ENCODE data around the gene KLK14. TPM values are rescaled to one million over a fixed set of nuclear protein-coding genes. Genes with fewer than 3 reads are reported as not detected.

Gene KLK14
- total and polyA plus RNA-seq, 2 experiments from 2014 or later: not detected

- DNase-seq: no peak
- in situ Hi-C loops (cut with MboI): no loop called here
- no peaks in the 10 kb centered on the region for H3K4me1 ChIP-seq (ENCODE audit: insufficient read depth)
Observed at GRCh38 chr19:51084505-51084904, 1.8 kb upstream of the KLK14 start.

GRCh38 chr19:51083783-51084182, 1.1 kb upstream of the KLK14 start:
- Histone ChIP-seq H3K4me2 (ENCODE audit: unreplicated experiment) (no peak overlapping the region), H3K9me3 (ENCODE audit: low read depth) (no peaks in the 10 kb centered on the region), H3K79me2 (ENCODE audit: insufficient read depth) (no peaks in the 10 kb centered on the region), H3K36me3 (ENCODE audit: low read depth) (no peaks in the 10 kb centered on the region), H3K9me2 (ENCODE audit: insufficient read depth) (no peaks in the 10 kb centered on the region), H3K27me3 (replicated peaks; ENCODE audit: insufficient read depth) (no peaks in the 10 kb centered on the region), H3K27ac (no peak overlapping the region), H3K4me3 (no peak overlapping the region), H2AFZ (no peak overlapping the region), H3F3A (ENCODE audit: insufficient read depth) (no peaks in the 10 kb centered on the region), H3K9ac (no peak overlapping the region), H4K20me1 (ENCODE audit: insufficient read depth) (no peaks in the 10 kb centered on the region), H3K4me1 (ENCODE audit: insufficient read depth) (no peaks in the 10 kb centered on the region)
- no peak for DNase-seq
- in situ Hi-C loops (cut with MboI): no loop called here
- 59 to 63% methylated on average over 10 to 14 of the region's 14 CpGs for WGBS, 2 experiments (ENCODE audit: low coverage in 1 of 2, low lambda C conversion rate in 2 of 2, missing lambda C conversion rate in 2 of 2)
- TF ChIP-seq EZH2 (IDR thresholded peaks at IDR 0.05; ENCODE audit: insufficient read depth, poor library complexity, severe bottlenecking) (no peak), EZH2phosphoT487 (IDR thresholded peaks at IDR 0.05; ENCODE audit: insufficient read depth, low read depth) (no peak)

More at GRCh38 chr19:51084505-51084904, 1.8 kb upstream of the KLK14 start:
- no peaks in the 10 kb centered on the region for H3K36me3 ChIP-seq (ENCODE audit: low read depth)
- no peak overlapping the region for H3K9ac ChIP-seq
- H3F3A ChIP-seq (ENCODE audit: insufficient read depth): no peaks in the 10 kb centered on the region
- no peaks in the 10 kb centered on the region for H3K27me3 ChIP-seq (replicated peaks; ENCODE audit: insufficient read depth)
- no peak overlapping the region for H3K27ac ChIP-seq
- TF ChIP-seq EZH2 (IDR thresholded peaks at IDR 0.05; ENCODE audit: insufficient read depth, poor library complexity, severe bottlenecking) (no peak), EZH2phosphoT487 (IDR thresholded peaks at IDR 0.05; ENCODE audit: insufficient read depth, low read depth) (no peak)
- H3K79me2 ChIP-seq (ENCODE audit: insufficient read depth): no peaks in the 10 kb centered on the region
- H3K9me3 ChIP-seq (ENCODE audit: low read depth): no peaks in the 10 kb centered on the region
- no peaks in the 10 kb centered on the region for H3K9me2 ChIP-seq (ENCODE audit: insufficient read depth)
- H3K4me3 ChIP-seq: no peak overlapping the region
- WGBS, 2 experiments (ENCODE audit: low coverage in 1 of 2, low lambda C conversion rate in 2 of 2, missing lambda C conversion rate in 2 of 2): 55 to 65% methylated on average over 5 to 7 of the region's 7 CpGs
- H4K20me1 ChIP-seq (ENCODE audit: insufficient read depth): no peaks in the 10 kb centered on the region
- H3K4me2 ChIP-seq (ENCODE audit: unreplicated experiment): no peak overlapping the region
- no peak overlapping the region for H2AFZ ChIP-seq

DNA sequence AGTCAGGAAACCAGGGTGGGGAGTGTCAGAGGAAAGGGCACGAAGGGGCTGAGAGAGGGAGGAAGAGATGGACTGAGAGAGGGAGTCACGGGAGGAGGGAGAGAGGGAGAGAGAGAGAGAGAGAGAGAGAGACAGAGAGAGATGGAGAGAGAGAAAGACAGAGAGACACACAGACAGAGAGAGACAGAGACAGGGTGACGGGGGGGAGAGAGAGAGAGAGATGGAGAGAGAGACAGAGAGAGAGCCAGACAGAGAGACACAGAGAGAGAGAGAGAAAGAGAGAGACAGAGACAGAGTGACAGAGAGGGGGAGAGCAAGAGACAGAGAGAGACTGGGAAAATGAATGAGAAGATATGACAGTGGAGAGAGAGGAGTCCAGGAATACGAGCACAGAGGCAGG, 494 bp upstream of the KLK14 start:
- H3K27me3 ChIP-seq (replicated peaks; ENCODE audit: insufficient read depth): no peaks in the 10 kb centered on the region
- in situ Hi-C loops (cut with MboI): no loop called here
- no peaks in the 10 kb centered on the region for H4K20me1 ChIP-seq (ENCODE audit: insufficient read depth)
- no peaks in the 10 kb centered on the region for H3K9me2 ChIP-seq (ENCODE audit: insufficient read depth)
- H3K4me1 ChIP-seq (ENCODE audit: insufficient read depth): no peaks in the 10 kb centered on the region
- TF ChIP-seq EZH2phosphoT487 (IDR thresholded peaks at IDR 0.05; ENCODE audit: insufficient read depth, low read depth) (no peak), EZH2 (IDR thresholded peaks at IDR 0.05; ENCODE audit: insufficient read depth, poor library complexity, severe bottlenecking) (no peak)
- H3K36me3 ChIP-seq (ENCODE audit: low read depth): no peaks in the 10 kb centered on the region
- DNase-seq: no peak
- no peaks in the 10 kb centered on the region for H3K9me3 ChIP-seq (ENCODE audit: low read depth)
- WGBS, 2 experiments (ENCODE audit: low coverage in 1 of 2, low lambda C conversion rate in 2 of 2, missing lambda C conversion rate in 2 of 2): 1% methylated on average over 4 of the region's 4 CpGs; no CpG with 5 or more reads in 1 of the 2 experiments
- H3K79me2 ChIP-seq (ENCODE audit: insufficient read depth): no peaks in the 10 kb centered on the region
- no peaks in the 10 kb centered on the region for H3F3A ChIP-seq (ENCODE audit: insufficient read depth)
- H3K9ac ChIP-seq: no peak overlapping the region
- no peak overlapping the region for H3K27ac ChIP-seq
- H3K4me3 ChIP-seq: no peak overlapping the region
- no peak overlapping the region for H3K4me2 ChIP-seq (ENCODE audit: unreplicated experiment)
- no peak overlapping the region for H2AFZ ChIP-seq

- Histone ChIP-seq H3K27ac (no peak overlapping the region), H3K27me3 (replicated peaks; ENCODE audit: insufficient read depth) (no peaks in the 10 kb centered on the region), H3K79me2 (ENCODE audit: insufficient read depth) (no peaks in the 10 kb centered on the region), H4K20me1 (ENCODE audit: insufficient read depth) (no peaks in the 10 kb centered on the region), H3F3A (ENCODE audit: insufficient read depth) (no peaks in the 10 kb centered on the region), H3K9me2 (ENCODE audit: insufficient read depth) (no peaks in the 10 kb centered on the region), H3K4me3 (no peak overlapping the region), H3K36me3 (ENCODE audit: low read depth) (no peaks in the 10 kb centered on the region), H3K4me1 (ENCODE audit: insufficient read depth) (no peaks in the 10 kb centered on the region), H2AFZ (no peak overlapping the region), H3K9me3 (ENCODE audit: low read depth) (no peaks in the 10 kb centered on the region), H3K9ac (no peak overlapping the region), H3K4me2 (ENCODE audit: unreplicated experiment) (no peak overlapping the region)
- TF ChIP-seq EZH2phosphoT487 (IDR thresholded peaks at IDR 0.05; ENCODE audit: insufficient read depth, low read depth): no peak
- TF ChIP-seq EZH2 (IDR thresholded peaks at IDR 0.05; ENCODE audit: insufficient read depth, poor library complexity, severe bottlenecking): no peak
- in situ Hi-C loops (cut with MboI): no loop called here
- 62 to 70% methylated on average over 14 of the region's 14 CpGs for WGBS, 2 experiments (ENCODE audit: low coverage in 1 of 2, low lambda C conversion rate in 2 of 2, missing lambda C conversion rate in 2 of 2)
- DNase-seq: no peak
Observed at GRCh38 chr19:51081476-51081875, 1.2 kb downstream of the KLK14 start.
